IPS-11a (cell line): ENCODE results near the gene KCNMA1.

Experiments used
- H3K4me3 ChIP-seq: one replicate; pipeline ENCODE4 v1.5.1; 2013; ENCODE audit warnings: low read depth, low read length, control low read depth

The KCNMA1 gene

DNA sequence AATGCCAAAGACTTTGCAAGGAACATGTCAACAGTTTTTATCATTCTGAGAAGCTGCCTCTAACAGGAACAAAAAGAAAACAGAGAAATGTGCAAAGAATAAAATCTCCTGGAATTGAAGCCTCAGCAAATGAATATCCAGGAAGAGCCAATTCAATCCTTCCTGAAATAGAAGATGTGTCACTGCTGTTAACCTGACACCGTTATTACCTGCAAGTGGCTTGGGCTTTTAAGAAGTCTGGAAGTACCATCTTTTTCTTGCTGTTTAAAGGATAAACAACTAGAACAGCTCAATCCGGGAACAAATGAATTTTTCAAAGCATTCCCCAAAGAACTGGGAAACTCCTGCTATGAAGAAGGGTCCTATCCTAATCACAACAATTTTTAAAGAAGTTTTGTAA lies 434.8 kb downstream of the KCNMA1 start:
- H3K4me3 ChIP-seq: no peak overlapping the region

GRCh38 chr10:77201135-77202106 lies 436.2 kb downstream of the KCNMA1 start:
- no peak overlapping the region for H3K4me3 ChIP-seq

- no peak overlapping the region for H3K4me3 ChIP-seq
These were observed 440.1 kb downstream of the KCNMA1 start for GRCh38 chr10:77197544-77197943.

GRCh38 chr10:77196614-77197013 lies 441.0 kb downstream of the KCNMA1 start:
- H3K4me3 ChIP-seq: no peak overlapping the region

DNA sequence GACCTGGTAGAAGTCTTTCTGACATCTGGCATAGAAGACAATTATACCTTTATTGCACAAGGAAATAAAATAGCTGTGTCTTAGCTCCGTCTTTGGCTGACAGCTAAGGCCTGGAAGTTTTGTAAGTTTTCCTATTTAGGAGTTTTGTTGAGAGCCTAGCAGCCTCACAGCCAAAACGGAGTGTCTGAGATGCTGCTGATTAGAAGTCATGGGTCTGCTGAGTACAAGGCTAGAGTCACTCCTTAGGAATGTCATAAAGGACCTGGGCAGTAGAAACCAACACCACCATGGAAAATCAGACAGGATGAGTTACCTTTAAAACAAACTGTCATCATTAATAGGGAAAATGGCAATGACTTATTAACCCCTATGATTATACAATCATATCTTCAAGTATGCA lies 442.5 kb downstream of the KCNMA1 start:
- H3K4me3 ChIP-seq: no peak overlapping the region

DNA sequence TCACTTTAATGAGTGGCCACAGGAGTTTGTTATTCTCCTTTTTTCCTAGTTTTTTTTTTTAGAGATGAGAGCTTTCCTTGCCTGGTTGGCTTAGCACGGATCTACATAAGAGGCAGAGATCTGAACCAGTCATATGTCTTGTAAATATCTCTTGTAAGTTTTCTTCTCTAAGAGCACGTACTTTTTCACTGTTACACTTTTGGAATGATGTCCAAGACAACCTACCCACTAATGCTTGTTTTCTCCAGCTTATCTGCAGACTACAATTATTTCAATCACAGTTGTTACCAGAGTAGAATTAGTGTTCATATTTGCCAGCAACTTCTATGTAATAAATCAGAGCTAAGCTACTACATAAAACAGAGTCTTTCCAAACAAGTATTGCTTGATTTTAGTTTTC lies 444.6 kb downstream of the KCNMA1 start:
- no peak overlapping the region for H3K4me3 ChIP-seq

DNA sequence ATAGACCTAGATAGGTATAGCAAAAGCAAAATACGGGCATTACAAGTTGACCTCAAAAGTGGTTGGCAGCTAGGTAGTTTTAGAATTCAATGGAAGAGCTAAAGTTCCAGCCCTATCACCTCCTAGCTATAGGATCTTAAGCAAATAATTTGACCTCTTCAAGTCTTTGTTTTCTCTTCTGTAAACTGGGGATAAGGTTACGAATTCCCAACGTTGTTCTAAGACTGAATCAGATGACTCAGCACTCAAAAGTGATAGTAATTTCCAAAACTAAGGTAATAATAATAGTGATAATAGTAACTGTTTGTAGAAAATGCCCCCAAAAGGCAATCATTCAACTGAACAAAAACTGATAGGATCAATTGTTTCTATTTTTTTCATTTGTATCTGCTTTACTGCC lies 445.2 kb downstream of the KCNMA1 start:
- H3K4me3 ChIP-seq: no peak overlapping the region

- no peak overlapping the region for H3K4me3 ChIP-seq
These were observed 446.1 kb downstream of the KCNMA1 start for GRCh38 chr10:77191324-77192049.

GRCh38 chr10:77190291-77190690 lies 447.3 kb downstream of the KCNMA1 start:
- no peak overlapping the region for H3K4me3 ChIP-seq

GRCh38 chr10:77189520-77189919 lies 448.1 kb downstream of the KCNMA1 start:
- H3K4me3 ChIP-seq: no peak overlapping the region

DNA sequence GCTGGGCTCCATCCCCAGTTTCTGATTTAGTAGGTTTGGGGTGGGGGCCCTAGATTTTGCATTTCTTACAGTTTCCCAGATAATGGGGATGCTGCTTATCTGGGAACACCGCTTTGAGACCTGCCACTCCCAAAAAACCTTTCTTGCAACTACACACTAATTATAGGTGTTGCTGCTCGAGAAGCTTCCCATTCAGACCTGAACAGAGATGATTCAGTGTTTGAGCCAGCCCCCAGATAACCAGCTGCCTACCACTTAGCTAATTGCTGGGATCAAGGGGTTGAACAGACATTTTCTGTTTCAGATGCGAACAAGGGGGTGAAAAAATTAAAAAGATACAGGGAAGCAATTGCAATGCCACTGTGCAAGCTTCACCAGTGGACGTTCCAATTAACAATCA lies 448.5 kb downstream of the KCNMA1 start:
- H3K4me3 ChIP-seq: no peak overlapping the region

DNA sequence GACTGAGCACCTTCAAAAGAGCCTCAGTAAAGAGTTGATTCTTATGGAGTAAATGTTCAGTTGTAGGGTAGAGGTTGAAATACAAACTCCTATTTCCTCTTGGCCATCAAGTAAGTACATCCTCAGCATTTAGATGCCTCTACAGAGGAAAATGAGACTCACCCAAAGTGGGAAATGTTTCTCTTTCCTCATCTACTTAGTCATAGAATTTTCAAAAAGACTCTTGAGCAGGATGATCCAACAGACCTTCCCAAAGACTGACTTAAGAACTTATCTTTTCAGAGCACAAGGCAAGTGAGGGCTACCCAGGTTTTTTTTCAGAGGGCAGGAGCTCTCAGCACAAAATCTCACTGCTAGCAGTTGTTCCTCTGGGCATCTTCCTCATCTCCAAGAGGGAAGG lies 449.1 kb downstream of the KCNMA1 start:
- H3K4me3 ChIP-seq: no peak overlapping the region

GRCh38 chr10:77188000-77188395 lies 449.6 kb downstream of the KCNMA1 start:
- no peak overlapping the region for H3K4me3 ChIP-seq

DNA sequence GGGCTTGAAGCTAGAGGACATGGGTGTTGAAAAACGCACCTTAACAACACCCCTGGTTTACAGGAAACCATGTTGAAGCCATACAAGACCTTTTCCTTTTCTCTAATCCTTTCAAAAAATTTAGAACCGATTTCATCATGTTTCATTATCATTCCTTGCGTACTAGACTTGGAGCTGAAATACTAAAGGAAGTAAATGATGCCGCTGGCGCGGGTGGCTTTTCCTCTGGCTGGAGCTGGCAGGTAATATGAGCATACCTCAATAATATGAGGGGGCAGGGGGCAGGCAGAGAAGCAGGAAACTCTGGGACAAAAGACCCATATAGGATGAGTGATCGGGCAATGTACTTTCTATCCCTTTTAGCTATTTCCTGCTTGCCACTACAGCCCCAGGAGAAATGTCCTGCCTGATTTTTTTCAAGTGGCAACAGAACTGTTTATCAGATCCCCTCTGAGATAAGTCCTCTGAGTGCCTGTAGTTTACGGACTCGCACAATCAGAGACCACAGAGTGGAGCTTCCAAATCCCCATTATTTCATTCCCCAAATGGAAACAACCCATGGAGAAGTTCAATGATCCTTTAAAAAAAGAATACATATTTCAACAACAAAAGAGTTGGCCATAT lies 450.1 kb downstream of the KCNMA1 start:
- no peak overlapping the region for H3K4me3 ChIP-seq

DNA sequence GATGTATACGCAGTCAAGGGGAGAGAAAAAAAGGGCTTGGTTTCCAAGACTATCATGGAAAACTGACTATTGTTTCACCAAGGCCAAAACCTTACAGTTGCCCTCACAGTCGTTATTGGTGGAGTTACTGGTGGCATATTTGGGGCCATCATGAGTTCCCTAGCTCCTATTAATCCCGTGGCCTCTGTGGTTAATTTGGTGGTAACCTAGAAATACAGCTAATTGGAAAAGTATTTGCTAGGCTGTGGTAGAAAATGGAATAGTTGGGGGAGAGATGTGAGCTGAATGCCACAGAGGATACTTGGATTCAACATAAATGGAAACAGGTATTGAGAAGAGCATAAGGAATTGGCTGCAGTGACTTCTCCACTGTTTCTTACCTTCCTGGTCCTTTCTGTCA lies 450.7 kb downstream of the KCNMA1 start:
- H3K4me3 ChIP-seq: no peak overlapping the region

DNA sequence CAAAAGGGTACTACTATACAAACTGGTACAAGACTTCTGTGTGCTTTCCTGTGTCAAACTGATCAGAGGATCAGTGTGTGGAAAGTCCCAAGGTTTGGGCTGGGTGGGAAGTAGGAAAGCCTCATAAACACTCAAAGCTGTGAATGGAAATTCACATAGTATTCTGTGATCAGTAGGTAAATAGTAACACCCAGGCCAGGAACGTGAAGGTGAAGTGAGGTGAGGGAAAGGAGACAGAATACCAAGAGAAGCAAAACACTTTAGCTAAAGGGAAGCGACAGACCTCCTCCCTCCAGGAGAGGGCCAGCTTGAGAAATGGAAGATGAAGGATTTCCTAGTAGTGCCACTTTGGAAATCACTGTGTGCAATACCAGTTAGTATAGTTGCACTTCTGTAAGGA lies 451.9 kb downstream of the KCNMA1 start:
- no peak overlapping the region for H3K4me3 ChIP-seq

GRCh38 chr10:77182803-77183202 lies 454.8 kb downstream of the KCNMA1 start:
- H3K4me3 ChIP-seq: no peak overlapping the region

- H3K4me3 ChIP-seq: no peak overlapping the region
These were observed 456.8 kb downstream of the KCNMA1 start for GRCh38 chr10:77180794-77181193.

GRCh38 chr10:77180104-77180503 lies 457.5 kb downstream of the KCNMA1 start:
- no peak overlapping the region for H3K4me3 ChIP-seq

DNA sequence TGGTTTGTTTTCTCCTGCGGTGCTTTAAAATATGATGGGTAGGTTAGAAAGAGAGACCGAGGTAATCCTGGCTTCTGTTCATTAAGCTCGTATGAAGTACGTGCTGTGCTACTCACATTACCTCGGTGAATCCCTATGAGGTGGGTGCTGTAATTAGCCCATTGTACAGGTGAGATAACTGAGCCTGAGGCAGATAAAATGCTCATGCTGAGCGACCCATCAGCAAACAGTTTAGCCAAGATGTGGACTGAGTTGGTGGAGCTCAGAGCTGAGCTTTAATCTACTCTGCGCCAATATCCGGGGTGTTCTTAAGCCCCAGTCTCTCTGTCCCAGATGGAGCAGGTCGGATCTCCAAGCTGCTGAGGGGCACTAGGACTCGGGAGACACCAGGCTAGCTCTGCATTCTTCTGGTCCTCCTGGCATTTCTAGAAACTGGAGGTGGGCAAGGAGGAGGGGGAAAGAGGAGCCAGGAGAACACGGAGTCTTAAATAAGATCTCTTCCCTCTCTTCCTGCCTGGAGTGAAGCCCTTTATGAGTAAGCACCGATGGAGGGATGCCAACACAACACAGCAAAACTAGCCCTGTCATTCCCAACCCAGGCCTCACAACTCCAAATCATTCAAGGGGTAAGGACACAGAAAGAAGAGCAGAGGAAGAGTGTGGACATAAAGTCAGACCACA lies 458.5 kb downstream of the KCNMA1 start:
- no peak overlapping the region for H3K4me3 ChIP-seq

- no peak overlapping the region for H3K4me3 ChIP-seq
These were observed 460.0 kb downstream of the KCNMA1 start for GRCh38 chr10:77177589-77177988.
